Stimulated activated CD8-positive, alpha-beta memory T cell treated with anti-CD3 and anti-CD28 coated beads, Interleukin-12 subunit alpha, Interleukin-12 subunit beta, amount 100 ng/mL, for 4 hours (primary cell): ENCODE measurements around the gene FAM114A2.
"Not testable (repeated sequence)": the region's sequence is repeated elsewhere in the genome, so short reads cannot be mapped to it uniquely, and the experiment has no call there.

ENCODE experiments used
- DNase-seq: peaks from one replicate; pipeline ENCODE4 v3.0.0-alpha.2; 2020; ENCODE audit warnings: low read depth

The FAM114A2 gene

GRCh38 chr5:154038707-154039457 lies at the start of gene FAM114A2, which contains the start of gene MFAP3:
FAM114A2 (minus strand) TSS chr5:154038910; CDS start chr5:154034953, 3,957 bp downstream.
MFAP3 (plus strand) TSS chr5:154038967; CDS start chr5:154049723, 10,756 bp downstream.
- peak; percentile 78 for DNase-seq

GRCh38 chr5:154087260-154087659 lies 48.5 kb upstream of the FAM114A2 start:
- DNase-seq: no peak

- no peak for DNase-seq
Observed at GRCh38 chr5:154086641-154087040, 47.9 kb upstream of the FAM114A2 start.

- no peak for DNase-seq
Observed at GRCh38 chr5:154086146-154086545, 47.4 kb upstream of the FAM114A2 start.

GRCh38 chr5:154084062-154084639 lies 45.4 kb upstream of the FAM114A2 start:
- no peak for DNase-seq

- no peak for DNase-seq
Observed at GRCh38 chr5:154081246-154081645, 42.5 kb upstream of the FAM114A2 start.

GRCh38 chr5:154078272-154078671 lies 39.6 kb upstream of the FAM114A2 start:
- no peak for DNase-seq

- DNase-seq: no peak
Observed at GRCh38 chr5:154077696-154078095, 39.0 kb upstream of the FAM114A2 start.

- no peak for DNase-seq
Observed at GRCh38 chr5:154076240-154076922, 37.7 kb upstream of the FAM114A2 start.

GRCh38 chr5:154072414-154073171 lies 33.9 kb upstream of the FAM114A2 start:
- peak; percentile 64 for DNase-seq

GRCh38 chr5:154071799-154072413 lies 33.2 kb upstream of the FAM114A2 start:
- DNase-seq: no peak

- DNase-seq: not testable (repeated sequence)
Observed at GRCh38 chr5:154069854-154070253, 31.1 kb upstream of the FAM114A2 start.

- no peak for DNase-seq
Observed at GRCh38 chr5:154065971-154066370, 27.3 kb upstream of the FAM114A2 start.

GRCh38 chr5:154063372-154063771 lies 24.7 kb upstream of the FAM114A2 start:
- DNase-seq: no peak

GRCh38 chr5:154060606-154061005 lies 21.9 kb upstream of the FAM114A2 start:
- no peak for DNase-seq

- no peak for DNase-seq
Observed at GRCh38 chr5:154059583-154059982, 20.9 kb upstream of the FAM114A2 start.

GRCh38 chr5:154059039-154059430 lies 20.3 kb upstream of the FAM114A2 start:
- DNase-seq: no peak

- no peak for DNase-seq
Observed at GRCh38 chr5:154058055-154059038, 19.6 kb upstream of the FAM114A2 start.

GRCh38 chr5:154055201-154055600 lies 16.5 kb upstream of the FAM114A2 start:
- no peak for DNase-seq

GRCh38 chr5:154053468-154053867 lies 14.8 kb upstream of the FAM114A2 start:
- no peak for DNase-seq

- no peak for DNase-seq
Observed at GRCh38 chr5:154049636-154050035, 10.9 kb upstream of the FAM114A2 start.
